NCI-H2081 treated with DMSO at 0.1 percent for 48 hours (cell line): Measurements from ENCODE around the gene ESPL1.
"Not testable (repeated sequence)": the region's sequence is repeated elsewhere in the genome, so short reads cannot be mapped to it uniquely, and the experiment has no call there.

Experiments used
- DNase-seq: peaks from one replicate; lab custom pipeline; 2025; lab: John Stamatoyannopoulos, UW

Gene ESPL1

GRCh38 chr12:53299101-53299453 lies 31.0 kb downstream of the ESPL1 start:
- DNase-seq, result no peak

GRCh38 chr12:53299454-53300180 lies 31.5 kb downstream of the ESPL1 start, which contains the start of gene MYG1:
Gene MYG1, plus strand, starts transcription at chr12:53299695. Its CDS starts 43 bp downstream, at chr12:53299738.
- DNase-seq, result peak; percentile 58

GRCh38 chr12:53300187-53300586 lies 32.1 kb downstream of the ESPL1 start:
- no peak for DNase-seq

GRCh38 chr12:53302903-53303302 lies 34.8 kb downstream of the ESPL1 start:
- DNase-seq, result no peak

GRCh38 chr12:53306826-53307225 lies 38.7 kb downstream of the ESPL1 start:
- no peak for DNase-seq

- no peak for DNase-seq
These were observed 40.2 kb downstream of the ESPL1 start for GRCh38 chr12:53308276-53308675.

- no peak for DNase-seq
These were observed 45.9 kb downstream of the ESPL1 start for GRCh38 chr12:53313996-53314395.

- DNase-seq, result no peak
These were observed 52.5 kb downstream of the ESPL1 start for GRCh38 chr12:53320352-53321195.

- DNase-seq, result no peak
These were observed 56.1 kb downstream of the ESPL1 start for GRCh38 chr12:53324113-53324778.

GRCh38 chr12:53324779-53325510 lies 56.8 kb downstream of the ESPL1 start:
- DNase-seq, result peak; percentile 39

- DNase-seq, result no peak
These were observed 57.5 kb downstream of the ESPL1 start for GRCh38 chr12:53325511-53326061.

- no peak for DNase-seq
These were observed 58.5 kb downstream of the ESPL1 start for GRCh38 chr12:53326460-53327185.

- DNase-seq, result no peak
These were observed 59.4 kb downstream of the ESPL1 start for GRCh38 chr12:53327435-53328042.

GRCh38 chr12:53328043-53328435 lies 59.9 kb downstream of the ESPL1 start:
- no peak for DNase-seq

GRCh38 chr12:53330671-53331070 lies 62.6 kb downstream of the ESPL1 start:
- no peak for DNase-seq

GRCh38 chr12:53332339-53332738 lies 64.2 kb downstream of the ESPL1 start:
- not testable (repeated sequence) for DNase-seq

- DNase-seq, result no peak
These were observed 64.6 kb downstream of the ESPL1 start for GRCh38 chr12:53332744-53333143.

GRCh38 chr12:53333289-53333688 lies 65.2 kb downstream of the ESPL1 start:
- no peak for DNase-seq

- no peak for DNase-seq
These were observed 65.7 kb downstream of the ESPL1 start for GRCh38 chr12:53333845-53334244.

GRCh38 chr12:53334822-53335221 lies 66.7 kb downstream of the ESPL1 start:
- no peak for DNase-seq
